Endodermal cell (in vitro differentiated cells): ENCODE results near the gene DISP3. TPM values are rescaled to one million over a fixed set of nuclear protein-coding genes. Genes with fewer than 3 reads are reported as not detected.

ENCODE experiments used
- DNase-seq: peaks from one replicate; pipeline ENCODE4 v3.0.0-alpha.2; 2017
- H3K27ac ChIP-seq: 2 replicates; pipeline ENCODE4 v1.5.1; 2013; ENCODE audit warnings: mild to moderate bottlenecking, low read depth, low read length, moderate library complexity
- H3K27me3 ChIP-seq: 2 replicates; pipeline ENCODE4 v1.6.1; 2013; ENCODE audit warnings: mild to moderate bottlenecking, low read length, moderate library complexity; ENCODE audit not compliant: insufficient read depth, control insufficient read depth, poor library complexity, severe bottlenecking
- H3K36me3 ChIP-seq: 2 replicates; pipeline ENCODE4 v1.7.0; 2013; ENCODE audit warnings: mild to moderate bottlenecking, low read length, moderate library complexity; ENCODE audit not compliant: control insufficient read depth, insufficient read depth
- H3K4me1 ChIP-seq: one replicate; pipeline ENCODE4 v1.7.0; 2013; ENCODE audit warnings: low read length; ENCODE audit not compliant: control insufficient read depth, insufficient read depth
- H3K4me3 ChIP-seq: 2 replicates; pipeline ENCODE4 v1.5.1; 2013; ENCODE audit warnings: mild to moderate bottlenecking, low read length, moderate library complexity
- H3K9ac ChIP-seq: 2 replicates; pipeline ENCODE4 v1.6.1; 2013; ENCODE audit warnings: mild to moderate bottlenecking, low read length, moderate library complexity; ENCODE audit not compliant: poor library complexity, severe bottlenecking; ENCODE audit errors: extremely low read depth
- H3K9me3 ChIP-seq: 2 replicates; pipeline ENCODE4 v1.6.1; 2013; ENCODE audit warnings: mild to moderate bottlenecking, low read length, moderate library complexity; ENCODE audit not compliant: control insufficient read depth
- H3K27ac Mint-ChIP-seq: 2 replicates; pipeline ENCODE4 v1.8.0; 2020; ENCODE audit warnings: mixed read lengths
- H3K27me3 Mint-ChIP-seq: 2 replicates; pipeline ENCODE4 v1.8.0; 2021; ENCODE audit warnings: mild to moderate bottlenecking, mixed read lengths; ENCODE audit not compliant: insufficient read depth
- H3K36me3 Mint-ChIP-seq: 2 replicates; pipeline ENCODE4 v1.8.0; 2020; ENCODE audit warnings: low read depth, mixed read lengths
- H3K4me1 Mint-ChIP-seq: 2 replicates; pipeline ENCODE4 v1.8.0; 2020; ENCODE audit warnings: mixed read lengths
- H3K4me3 Mint-ChIP-seq: 2 replicates; pipeline ENCODE4 v1.8.0; 2020; ENCODE audit warnings: mild to moderate bottlenecking, moderate library complexity, mixed read lengths
- H3K9me3 Mint-ChIP-seq: 2 replicates; pipeline ENCODE4 v1.8.0; 2020; ENCODE audit warnings: mild to moderate bottlenecking, mixed read lengths
- WGBS, 2 experiments: methylation state at CpG; one replicate each; pipeline versions ENCODE4 v1.1.5 to v1.1.7; 2013; ENCODE audit warnings: missing lambda C conversion rate in 2 of 2, mixed read lengths in 1 of 2; ENCODE audit not compliant: insufficient coverage in 1 of 2, insufficient read length in 1 of 2; 5-methylcytosine and 5-hydroxymethylcytosine counted together
- total RNA-seq, 2 donors: library from RNA; stranded (reverse); fragmentation: NEBNext Ultra II Directional in 1 of 2; extraction: Animal tissue kit (Norgen Biotek cat#: 25700) in 1 of 2; gene quantifications; 2 replicates in 1 of 2; 3 replicates in 1 of 2; pipeline ENCODE4 v1.2.1, GENCODE V29; 2021
- TF ChIP-seq, protein P1 (sequence below): fragments of 200-600 bp; sonication (generic); conservative IDR thresholded peaks from 2 replicates; pipeline ENCODE4 v1.5.0; 2021; ENCODE audit warnings: antibody characterized with exemption, mild to moderate bottlenecking

Gene DISP3
- total RNA-seq, 2 donors from 2014 or later: 9.6 to 11.6 TPM

- WGBS, 2 experiments: 75 to 89% methylated on average over 4 of the region's 4 CpGs
- H3K27me3 Mint-ChIP-seq: peaks cover 15% of the 10 kb centered on the region
- no peaks in the 10 kb centered on the region for H3K36me3 Mint-ChIP-seq
Measured at GRCh38 chr1:11543392-11543791, 64.4 kb downstream of the DISP3 start.

GRCh38 chr1:11543796-11544195 is 64.8 kb downstream of the DISP3 start:
- Mint-ChIP-seq H3K36me3 (no peaks in the 10 kb centered on the region), H3K4me3 (no peak overlapping the region), H3K4me1 (peaks cover 5% of the 10 kb centered on the region), H3K27me3 (peaks cover 16% of the 10 kb centered on the region), H3K27ac (no peak overlapping the region), H3K9me3 (no peaks in the 10 kb centered on the region)
- TF ChIP-seq, protein P1, sequence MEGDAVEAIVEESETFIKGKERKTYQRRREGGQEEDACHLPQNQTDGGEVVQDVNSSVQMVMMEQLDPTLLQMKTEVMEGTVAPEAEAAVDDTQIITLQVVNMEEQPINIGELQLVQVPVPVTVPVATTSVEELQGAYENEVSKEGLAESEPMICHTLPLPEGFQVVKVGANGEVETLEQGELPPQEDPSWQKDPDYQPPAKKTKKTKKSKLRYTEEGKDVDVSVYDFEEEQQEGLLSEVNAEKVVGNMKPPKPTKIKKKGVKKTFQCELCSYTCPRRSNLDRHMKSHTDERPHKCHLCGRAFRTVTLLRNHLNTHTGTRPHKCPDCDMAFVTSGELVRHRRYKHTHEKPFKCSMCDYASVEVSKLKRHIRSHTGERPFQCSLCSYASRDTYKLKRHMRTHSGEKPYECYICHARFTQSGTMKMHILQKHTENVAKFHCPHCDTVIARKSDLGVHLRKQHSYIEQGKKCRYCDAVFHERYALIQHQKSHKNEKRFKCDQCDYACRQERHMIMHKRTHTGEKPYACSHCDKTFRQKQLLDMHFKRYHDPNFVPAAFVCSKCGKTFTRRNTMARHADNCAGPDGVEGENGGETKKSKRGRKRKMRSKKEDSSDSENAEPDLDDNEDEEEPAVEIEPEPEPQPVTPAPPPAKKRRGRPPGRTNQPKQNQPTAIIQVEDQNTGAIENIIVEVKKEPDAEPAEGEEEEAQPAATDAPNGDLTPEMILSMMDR: no peak
- H3K27me3 ChIP-seq: peaks cover 14% of the 10 kb centered on the region
- DNase-seq: no peak
- 87 to 93% methylated on average over 2 of the region's 2 CpGs for WGBS, 2 experiments
- H3K9me3 ChIP-seq: no peaks in the 10 kb centered on the region
- no peak overlapping the region for H3K27ac ChIP-seq
- H3K36me3 ChIP-seq: no peaks in the 10 kb centered on the region
- H3K4me3 ChIP-seq: no peak overlapping the region
- no peak overlapping the region for H3K9ac ChIP-seq
- no peaks in the 10 kb centered on the region for H3K4me1 ChIP-seq

More at GRCh38 chr1:11543392-11543791, 64.4 kb downstream of the DISP3 start:
- H3K9me3 ChIP-seq: no peaks in the 10 kb centered on the region
- Mint-ChIP-seq H3K27ac (no peak overlapping the region), H3K4me3 (no peak overlapping the region), H3K4me1 (peaks cover 8% of the 10 kb centered on the region), H3K9me3 (no peaks in the 10 kb centered on the region)
- H3K27ac ChIP-seq: no peak overlapping the region
- TF ChIP-seq, protein P1: no peak
- H3K9ac ChIP-seq: no peak overlapping the region
- H3K36me3 ChIP-seq: no peaks in the 10 kb centered on the region
- H3K27me3 ChIP-seq: peaks cover 14% of the 10 kb centered on the region
- no peak overlapping the region for H3K4me3 ChIP-seq
- no peaks in the 10 kb centered on the region for H3K4me1 ChIP-seq
- DNase-seq: no peak

DNA sequence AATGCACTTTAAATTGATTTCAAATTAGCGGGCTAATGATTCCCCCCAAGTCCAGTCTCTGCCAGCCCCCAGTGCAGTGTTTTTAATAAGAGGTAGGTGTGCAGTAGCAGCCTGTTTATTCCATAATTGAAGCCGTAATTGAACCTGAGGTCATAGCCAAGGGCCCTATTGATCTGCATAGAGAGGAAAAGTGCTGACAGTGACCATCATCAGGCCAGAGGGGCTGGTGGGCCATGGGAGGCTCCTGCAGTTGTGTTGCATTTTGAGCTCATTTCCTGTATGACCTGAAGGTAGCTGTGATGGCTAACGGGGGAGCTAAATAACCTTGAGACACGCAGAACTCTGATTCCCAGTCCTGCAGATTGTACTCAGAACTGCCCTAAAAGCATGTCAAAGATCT is 67.5 kb downstream of the DISP3 start:
- no peak for DNase-seq
- WGBS, 2 experiments: 81 to 83% methylated on average over 3 to 4 of the region's 4 CpGs
- H3K9me3 ChIP-seq: no peaks in the 10 kb centered on the region
- H3K27ac ChIP-seq: no peak overlapping the region
- no peaks in the 10 kb centered on the region for H3K4me1 ChIP-seq
- H3K4me3 ChIP-seq: no peak overlapping the region
- Mint-ChIP-seq H3K9me3 (no peaks in the 10 kb centered on the region), H3K27ac (no peak overlapping the region), H3K4me3 (no peak overlapping the region), H3K27me3 (peaks cover 29% of the 10 kb centered on the region), H3K36me3 (no peaks in the 10 kb centered on the region), H3K4me1 (peaks cover 5% of the 10 kb centered on the region)
- H3K36me3 ChIP-seq: no peaks in the 10 kb centered on the region
- TF ChIP-seq, protein P1: no peak
- peaks cover 27% of the 10 kb centered on the region for H3K27me3 ChIP-seq
- H3K9ac ChIP-seq: no peak overlapping the region
